Peyer's patch (tissue), 4 donors: ENCODE measurements around the gene ASTE1.

Experiments used
- POLR2A ChIP-seq, 2 donors: fragments of 450-650 bp; IDR thresholded peaks; one replicate each; pipeline ENCODE4 v1.5.1; 2017; ENCODE audit warnings: antibody characterized with exemption in 2 of 2, mild to moderate bottlenecking in 2 of 2, moderate library complexity in 2 of 2
- TF ChIP-seq, protein P1 (sequence below), 6 experiments: fragments of 450-650 bp in 4 of 6; fragments of 200-600 bp in 2 of 6; sonication (generic) in 1 of 6; IDR thresholded peaks; one replicate each; pipeline ENCODE4 v1.5.1; 2017 to 2019; ENCODE audit warnings: antibody characterized with exemption in 6 of 6, mild to moderate bottlenecking in 3 of 6, moderate library complexity in 1 of 6

DNA sequence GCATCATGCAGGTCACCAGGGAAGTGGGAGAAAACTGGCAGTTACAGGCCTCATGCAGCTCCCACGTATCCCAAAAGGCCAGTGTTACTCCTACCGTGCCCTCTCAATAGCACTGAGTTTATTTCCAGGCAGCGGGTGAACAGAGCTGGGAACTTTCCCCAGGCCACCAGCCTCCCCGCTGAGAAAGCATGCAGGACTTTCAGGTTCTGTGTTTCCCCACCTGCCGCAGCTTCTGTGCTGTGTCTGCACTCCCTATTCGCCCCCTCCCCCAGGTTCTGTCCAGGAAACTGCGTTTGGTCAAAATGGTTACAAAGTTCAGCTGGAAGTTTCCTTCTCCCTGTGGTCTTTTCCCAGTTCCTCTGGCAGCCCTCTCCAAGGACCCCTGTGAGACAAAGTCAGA lies 21.4 kb upstream of the ASTE1 start:
- no peak for TF ChIP-seq POLR2A (IDR thresholded peaks at IDR 0.05)
- TF ChIP-seq, protein P1, sequence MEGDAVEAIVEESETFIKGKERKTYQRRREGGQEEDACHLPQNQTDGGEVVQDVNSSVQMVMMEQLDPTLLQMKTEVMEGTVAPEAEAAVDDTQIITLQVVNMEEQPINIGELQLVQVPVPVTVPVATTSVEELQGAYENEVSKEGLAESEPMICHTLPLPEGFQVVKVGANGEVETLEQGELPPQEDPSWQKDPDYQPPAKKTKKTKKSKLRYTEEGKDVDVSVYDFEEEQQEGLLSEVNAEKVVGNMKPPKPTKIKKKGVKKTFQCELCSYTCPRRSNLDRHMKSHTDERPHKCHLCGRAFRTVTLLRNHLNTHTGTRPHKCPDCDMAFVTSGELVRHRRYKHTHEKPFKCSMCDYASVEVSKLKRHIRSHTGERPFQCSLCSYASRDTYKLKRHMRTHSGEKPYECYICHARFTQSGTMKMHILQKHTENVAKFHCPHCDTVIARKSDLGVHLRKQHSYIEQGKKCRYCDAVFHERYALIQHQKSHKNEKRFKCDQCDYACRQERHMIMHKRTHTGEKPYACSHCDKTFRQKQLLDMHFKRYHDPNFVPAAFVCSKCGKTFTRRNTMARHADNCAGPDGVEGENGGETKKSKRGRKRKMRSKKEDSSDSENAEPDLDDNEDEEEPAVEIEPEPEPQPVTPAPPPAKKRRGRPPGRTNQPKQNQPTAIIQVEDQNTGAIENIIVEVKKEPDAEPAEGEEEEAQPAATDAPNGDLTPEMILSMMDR (IDR thresholded peaks at IDR 0.05) = no peak
